ENCODE results near the gene FUT9.

The FUT9 gene

GRCh38 chr6:96104910-96105309, 89.1 kb downstream of the FUT9 start:
- Histone ChIP-seq H3K27me3 (no peaks in the 10 kb centered on the region), H3K27ac (no peak overlapping the region)

DNA sequence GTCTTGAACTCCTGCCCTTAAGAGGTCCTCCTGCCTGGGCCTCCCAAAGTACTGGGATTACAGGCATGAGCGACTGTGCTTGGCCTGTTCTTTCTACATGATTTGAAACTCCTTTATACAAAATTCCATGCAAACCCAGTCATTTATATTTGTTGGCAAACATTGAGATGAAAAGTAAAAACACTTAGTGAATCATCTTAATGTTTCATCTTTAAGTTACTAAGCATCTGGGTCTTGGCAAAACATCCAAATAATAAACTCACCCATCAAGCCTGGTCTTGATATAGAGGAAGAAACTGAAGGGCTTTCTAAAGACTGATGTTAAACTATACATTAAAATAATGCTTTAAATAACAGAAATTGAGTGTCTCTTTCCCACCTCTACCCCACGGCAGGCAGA, 95.1 kb downstream of the FUT9 start:
- Histone ChIP-seq H3K4me3 (no peak overlapping the region), H3K27ac (no peak overlapping the region), H3K9ac (no peak overlapping the region), H3K36me3 (no peaks in the 10 kb centered on the region), H3K4me1 (no peaks in the 10 kb centered on the region), H4K20me1 (no peaks in the 10 kb centered on the region), H3K4me2 (no peak overlapping the region), H3K9me3 (no peaks in the 10 kb centered on the region), H3K27me3 (no peaks in the 10 kb centered on the region)
- TF ChIP-seq Cebpa-rat (IDR thresholded peaks at IDR 0.05): no peak

More at GRCh38 chr6:96104910-96105309, 89.1 kb downstream of the FUT9 start:
- TF ChIP-seq Cebpa-rat (IDR thresholded peaks at IDR 0.05): no peak
- Histone ChIP-seq H3K9ac (no peak overlapping the region), H4K20me1 (no peaks in the 10 kb centered on the region), H3K4me1 (no peaks in the 10 kb centered on the region), H3K36me3 (no peaks in the 10 kb centered on the region), H3K4me2 (no peak overlapping the region), H3K9me3 (no peaks in the 10 kb centered on the region), H3K4me3 (no peak overlapping the region)

- TF ChIP-seq Cebpa-rat (IDR thresholded peaks at IDR 0.05): no peak
- Histone ChIP-seq H3K4me2 (no peak overlapping the region), H3K4me3 (no peak overlapping the region), H3K9me3 (no peaks in the 10 kb centered on the region), H3K4me1 (no peaks in the 10 kb centered on the region), H3K36me3 (no peaks in the 10 kb centered on the region), H3K27ac (no peak overlapping the region), H4K20me1 (no peaks in the 10 kb centered on the region), H3K9ac (no peak overlapping the region), H3K27me3 (no peaks in the 10 kb centered on the region)
Measured at GRCh38 chr6:96116674-96117073, 100.9 kb downstream of the FUT9 start.

DNA sequence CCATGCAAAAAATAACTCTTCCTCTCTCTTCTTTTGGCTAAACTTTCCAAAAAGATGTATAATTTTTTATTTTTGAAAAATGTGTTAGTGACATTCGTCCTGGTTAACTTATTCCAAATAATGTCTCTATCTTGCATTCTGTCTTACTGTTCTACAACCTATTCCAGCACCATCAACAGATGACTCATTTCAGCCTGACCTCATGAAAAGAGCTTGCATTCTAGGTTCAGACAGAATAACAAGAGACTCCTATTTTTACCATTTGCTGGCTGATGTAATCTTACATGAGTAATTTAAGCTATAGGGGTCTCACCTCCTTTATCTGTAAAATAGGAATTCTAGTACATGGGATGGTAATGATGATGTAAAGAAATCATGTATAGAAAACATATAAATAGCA, 109.0 kb downstream of the FUT9 start:
- no peak overlapping the region for H3K4me2 ChIP-seq
- no peak overlapping the region for H3K9ac ChIP-seq
- no peak for TF ChIP-seq Cebpa-rat (IDR thresholded peaks at IDR 0.05)
- H3K4me3 ChIP-seq: no peak overlapping the region
- no peaks in the 10 kb centered on the region for H3K9me3 ChIP-seq
- no peaks in the 10 kb centered on the region for H4K20me1 ChIP-seq
- H3K36me3 ChIP-seq: no peaks in the 10 kb centered on the region
- no peaks in the 10 kb centered on the region for H3K4me1 ChIP-seq
- no peaks in the 10 kb centered on the region for H3K27me3 ChIP-seq
- no peak overlapping the region for H3K27ac ChIP-seq

DNA sequence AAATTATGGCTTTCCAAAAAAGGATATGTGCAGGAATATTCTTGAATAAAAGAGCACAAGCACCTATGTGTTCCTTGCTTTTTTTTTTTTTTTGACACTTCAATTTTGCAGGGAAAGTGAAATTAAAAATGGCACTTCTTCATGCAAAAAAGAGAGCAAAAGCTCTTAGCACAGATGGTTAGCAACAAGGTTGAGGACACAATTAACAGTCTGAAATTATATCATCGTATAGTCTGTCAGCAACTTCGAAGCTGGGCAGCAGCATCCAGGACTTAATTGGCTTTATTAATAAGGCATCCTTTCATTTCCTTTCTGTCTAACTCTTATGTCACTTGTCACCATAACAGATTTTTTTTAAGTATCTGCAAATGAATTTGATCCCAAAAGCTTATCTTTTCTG, 122.6 kb downstream of the FUT9 start:
- no peaks in the 10 kb centered on the region for H3K4me1 ChIP-seq
- H4K20me1 ChIP-seq: no peaks in the 10 kb centered on the region
- no peak overlapping the region for H3K4me3 ChIP-seq
- peaks cover 7% of the 10 kb centered on the region for H3K9me3 ChIP-seq
- no peak overlapping the region for H3K9ac ChIP-seq
- no peak overlapping the region for H3K4me2 ChIP-seq
- H3K27me3 ChIP-seq: no peaks in the 10 kb centered on the region
- no peak overlapping the region for H3K27ac ChIP-seq
- H3K36me3 ChIP-seq: no peaks in the 10 kb centered on the region
- no peak for TF ChIP-seq Cebpa-rat (IDR thresholded peaks at IDR 0.05)

DNA sequence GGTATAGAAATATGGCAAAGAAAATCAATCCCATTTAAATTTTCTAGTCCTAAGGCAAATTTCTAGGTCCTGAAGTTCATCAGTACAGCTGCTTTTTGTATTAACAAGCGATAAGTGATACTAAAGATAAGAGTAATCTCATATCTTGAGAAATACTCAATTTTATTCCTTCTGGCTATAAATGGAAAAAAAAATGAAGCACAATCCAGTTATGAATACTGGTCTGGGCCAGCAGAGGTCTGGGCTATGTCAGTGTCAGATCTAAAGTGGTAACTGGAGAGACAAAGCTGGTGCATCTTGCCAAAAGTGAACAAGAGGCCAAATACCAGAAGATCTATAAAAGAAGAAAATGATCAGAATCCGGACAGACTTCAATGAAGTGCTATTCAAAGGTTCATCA, 126.4 kb downstream of the FUT9 start:
- TF ChIP-seq Cebpa-rat (IDR thresholded peaks at IDR 0.05): no peak
- Histone ChIP-seq H3K27me3 (no peaks in the 10 kb centered on the region), H3K36me3 (no peaks in the 10 kb centered on the region), H3K4me2 (no peak overlapping the region), H3K4me1 (no peaks in the 10 kb centered on the region), H3K4me3 (no peak overlapping the region), H3K9ac (no peak overlapping the region), H3K9me3 (peaks cover 7% of the 10 kb centered on the region), H3K27ac (no peak overlapping the region), H4K20me1 (no peaks in the 10 kb centered on the region)

GRCh38 chr6:96150431-96150830, 134.7 kb downstream of the FUT9 start:
- no peaks in the 10 kb centered on the region for H3K27me3 ChIP-seq

DNA sequence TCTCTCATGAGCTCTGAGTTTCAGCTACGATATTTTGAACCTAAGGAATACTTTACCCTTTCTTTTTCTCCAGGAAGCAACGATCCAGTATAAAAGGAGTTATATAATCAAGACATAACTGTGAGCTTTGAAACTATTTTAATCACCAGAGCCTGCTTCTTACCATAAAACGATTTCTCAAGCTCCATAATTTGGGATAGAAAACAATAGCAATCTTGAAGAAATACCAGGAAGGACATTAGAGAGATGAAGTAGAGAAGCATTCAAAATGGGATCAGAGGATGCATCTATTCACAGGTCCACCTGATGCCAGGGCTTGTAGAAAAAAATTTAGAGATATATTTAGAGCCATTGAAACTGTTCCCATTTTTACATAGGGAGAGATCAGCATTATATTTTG, 135.9 kb downstream of the FUT9 start:
- Histone ChIP-seq H3K4me3 (no peak overlapping the region), H3K4me2 (no peak overlapping the region), H3K27me3 (no peaks in the 10 kb centered on the region), H3K9ac (no peak overlapping the region), H3K36me3 (no peaks in the 10 kb centered on the region), H3K9me3 (no peaks in the 10 kb centered on the region), H3K4me1 (no peaks in the 10 kb centered on the region), H3K27ac (no peak overlapping the region), H4K20me1 (no peaks in the 10 kb centered on the region)
- no peak for TF ChIP-seq Cebpa-rat (IDR thresholded peaks at IDR 0.05)

More at GRCh38 chr6:96150431-96150830, 134.7 kb downstream of the FUT9 start:
- H3K27ac ChIP-seq: no peak overlapping the region
- H3K9ac ChIP-seq: no peak overlapping the region
- H4K20me1 ChIP-seq: no peaks in the 10 kb centered on the region
- no peaks in the 10 kb centered on the region for H3K9me3 ChIP-seq
- TF ChIP-seq Cebpa-rat (IDR thresholded peaks at IDR 0.05): no peak
- no peaks in the 10 kb centered on the region for H3K36me3 ChIP-seq
- no peaks in the 10 kb centered on the region for H3K4me1 ChIP-seq
- H3K4me2 ChIP-seq: no peak overlapping the region
- no peak overlapping the region for H3K4me3 ChIP-seq

GRCh38 chr6:96152114-96152708, 136.4 kb downstream of the FUT9 start:
- Histone ChIP-seq H3K36me3 (no peaks in the 10 kb centered on the region), H4K20me1 (no peaks in the 10 kb centered on the region), H3K4me1 (no peaks in the 10 kb centered on the region), H3K27ac (no peak overlapping the region), H3K4me2 (no peak overlapping the region), H3K9me3 (no peaks in the 10 kb centered on the region), H3K4me3 (no peak overlapping the region), H3K9ac (no peak overlapping the region), H3K27me3 (no peaks in the 10 kb centered on the region)
- TF ChIP-seq Cebpa-rat (IDR thresholded peaks at IDR 0.05): no peak

- no peaks in the 10 kb centered on the region for H3K4me1 ChIP-seq
- H4K20me1 ChIP-seq: no peaks in the 10 kb centered on the region
- H3K27me3 ChIP-seq: no peaks in the 10 kb centered on the region
- no peak overlapping the region for H3K4me2 ChIP-seq
- H3K36me3 ChIP-seq: no peaks in the 10 kb centered on the region
- TF ChIP-seq Cebpa-rat (IDR thresholded peaks at IDR 0.05): no peak
- H3K9me3 ChIP-seq: no peaks in the 10 kb centered on the region
- no peak overlapping the region for H3K27ac ChIP-seq
- no peak overlapping the region for H3K9ac ChIP-seq
- H3K4me3 ChIP-seq: no peak overlapping the region
Measured at GRCh38 chr6:96153775-96154174, 138.0 kb downstream of the FUT9 start.

DNA sequence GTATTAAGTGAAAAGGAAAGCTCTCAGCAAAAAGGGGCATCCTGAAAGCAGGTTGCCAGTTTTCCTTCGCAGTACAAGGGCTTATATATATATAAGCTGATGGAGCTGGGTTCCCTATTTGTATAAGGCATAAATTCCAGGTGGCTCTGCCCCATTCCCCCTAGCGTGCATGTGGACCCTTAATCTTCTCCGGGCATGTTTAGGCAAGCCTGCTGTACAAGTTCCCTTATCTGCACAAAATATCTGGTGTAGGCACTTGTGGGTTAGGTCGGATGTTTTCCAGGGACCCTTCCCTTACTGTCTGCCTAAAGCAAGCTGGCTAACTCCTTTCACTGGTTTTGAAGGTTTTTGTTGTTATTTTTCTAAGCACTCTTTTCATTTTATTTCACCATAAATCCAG, 140.7 kb downstream of the FUT9 start:
- H3K4me2 ChIP-seq: no peak overlapping the region
- no peak overlapping the region for H3K9ac ChIP-seq
- H3K27ac ChIP-seq: no peak overlapping the region
- no peak for TF ChIP-seq Cebpa-rat (IDR thresholded peaks at IDR 0.05)
- no peaks in the 10 kb centered on the region for H3K9me3 ChIP-seq
- no peaks in the 10 kb centered on the region for H3K27me3 ChIP-seq
- no peaks in the 10 kb centered on the region for H4K20me1 ChIP-seq
- no peaks in the 10 kb centered on the region for H3K4me1 ChIP-seq
- no peaks in the 10 kb centered on the region for H3K36me3 ChIP-seq
- H3K4me3 ChIP-seq: no peak overlapping the region
